Measurements from ENCODE around the gene TCF4.

GRCh38 chr18:55280503-55280902 is 307.5 kb downstream of the TCF4 start:
- TF ChIP-seq CTCF (IDR thresholded peaks at IDR 0.05) (no peak), RAD21 (IDR thresholded peaks at IDR 0.05; ENCODE audit: low read length) (no peak)
